DMS153 treated with DMSO at 0.1 percent for 48 hours (cell line): ENCODE data around the gene STX8.

Experiments
- DNase-seq: peaks from one replicate; lab custom pipeline; 2025; ENCODE audit not compliant: unreplicated experiment; lab: John Stamatoyannopoulos, UW

Gene STX8

GRCh38 chr17:9446528-9446927 is 129.1 kb downstream of the STX8 start:
- DNase-seq, result no peak

GRCh38 chr17:9445424-9445823 is 130.2 kb downstream of the STX8 start:
- no peak for DNase-seq

- no peak for DNase-seq
Measured at GRCh38 chr17:9444687-9445086, 130.9 kb downstream of the STX8 start.

DNA sequence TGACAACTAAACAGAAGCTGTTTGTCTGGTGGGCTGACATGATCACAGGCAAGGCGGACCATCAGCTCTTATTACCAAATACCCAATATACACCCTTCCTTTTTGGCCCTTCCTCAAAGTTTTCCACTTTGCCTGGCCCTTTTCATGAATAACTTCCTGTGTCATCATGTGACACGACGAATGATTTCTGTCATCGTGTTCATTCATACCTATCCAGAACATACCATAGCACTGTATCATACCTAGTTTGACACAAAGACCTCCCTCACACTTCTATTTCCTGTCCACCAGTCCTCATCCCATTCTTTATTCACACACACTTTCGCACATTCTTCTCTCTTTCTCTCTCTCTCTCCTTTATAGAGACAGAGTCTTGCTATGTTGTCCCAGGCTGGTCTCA is 131.8 kb downstream of the STX8 start:
- no peak for DNase-seq

GRCh38 chr17:9439851-9440250 is 135.8 kb downstream of the STX8 start:
- no peak for DNase-seq

DNA sequence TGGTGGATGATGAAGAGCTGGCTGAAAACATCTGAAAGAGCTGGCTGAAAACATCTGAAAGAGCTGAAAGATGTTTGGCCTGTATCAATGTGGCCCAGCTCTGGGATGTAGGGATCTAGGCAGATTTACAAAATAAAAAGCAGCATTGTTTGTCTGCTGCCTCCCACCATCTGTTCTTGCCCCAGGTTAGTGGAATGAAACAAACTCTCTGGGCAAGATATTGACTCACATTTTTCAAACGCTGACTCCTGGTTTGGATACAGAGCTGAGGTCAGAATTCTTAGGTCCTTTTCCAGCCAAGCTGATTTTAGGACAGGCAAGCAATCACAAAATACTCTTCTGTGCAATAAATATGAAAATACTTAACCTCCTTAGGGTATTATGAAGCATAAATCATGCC is 139.0 kb downstream of the STX8 start:
- no peak for DNase-seq

- DNase-seq, result no peak
Measured at GRCh38 chr17:9435165-9435564, 140.5 kb downstream of the STX8 start.

DNA sequence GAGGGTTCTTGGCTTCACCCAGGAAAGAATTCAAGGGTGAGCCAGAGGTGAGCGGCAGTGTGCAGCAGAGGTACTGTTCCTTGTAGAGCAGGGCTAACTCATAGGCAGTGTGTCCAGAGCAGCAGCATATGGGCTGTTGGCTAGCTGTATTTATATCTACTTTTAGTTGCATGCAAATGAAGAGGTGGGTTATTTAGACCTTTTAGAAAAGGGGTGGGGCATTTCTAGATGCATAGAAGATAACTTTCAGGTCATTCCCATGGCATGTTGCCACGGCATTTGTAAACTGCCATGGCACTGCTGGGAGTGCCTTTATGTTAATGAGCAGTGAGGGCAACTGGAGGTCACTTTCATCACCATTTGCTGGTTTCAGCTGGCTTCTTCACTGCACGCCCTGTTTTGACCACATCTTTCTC is 141.0 kb downstream of the STX8 start:
- DNase-seq, result no peak

GRCh38 chr17:9432934-9433421 is 142.6 kb downstream of the STX8 start:
- no peak for DNase-seq

- DNase-seq, result no peak
Measured at GRCh38 chr17:9432134-9432885, 143.3 kb downstream of the STX8 start.

DNA sequence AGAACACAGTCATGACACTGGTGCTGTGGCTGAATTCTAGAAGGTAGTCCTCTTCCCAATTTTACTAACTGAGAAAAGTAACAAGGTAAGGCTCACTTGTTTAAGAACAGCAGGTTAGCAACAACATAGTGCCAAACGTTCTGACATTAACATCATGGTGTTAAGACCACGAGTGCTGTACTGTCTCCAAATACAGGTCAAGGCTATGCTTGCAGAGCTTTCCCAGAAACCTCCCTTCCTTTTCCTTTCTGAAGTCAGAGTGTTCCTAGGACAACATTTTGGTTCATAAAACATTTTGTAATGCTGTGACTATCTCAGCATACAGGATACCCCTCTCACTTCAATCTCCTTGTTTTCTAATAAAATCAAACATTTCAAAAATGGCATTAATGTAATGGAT is 144.0 kb downstream of the STX8 start:
- DNase-seq, result no peak

- no peak for DNase-seq
Measured at GRCh38 chr17:9427465-9428315, 147.9 kb downstream of the STX8 start.

DNA sequence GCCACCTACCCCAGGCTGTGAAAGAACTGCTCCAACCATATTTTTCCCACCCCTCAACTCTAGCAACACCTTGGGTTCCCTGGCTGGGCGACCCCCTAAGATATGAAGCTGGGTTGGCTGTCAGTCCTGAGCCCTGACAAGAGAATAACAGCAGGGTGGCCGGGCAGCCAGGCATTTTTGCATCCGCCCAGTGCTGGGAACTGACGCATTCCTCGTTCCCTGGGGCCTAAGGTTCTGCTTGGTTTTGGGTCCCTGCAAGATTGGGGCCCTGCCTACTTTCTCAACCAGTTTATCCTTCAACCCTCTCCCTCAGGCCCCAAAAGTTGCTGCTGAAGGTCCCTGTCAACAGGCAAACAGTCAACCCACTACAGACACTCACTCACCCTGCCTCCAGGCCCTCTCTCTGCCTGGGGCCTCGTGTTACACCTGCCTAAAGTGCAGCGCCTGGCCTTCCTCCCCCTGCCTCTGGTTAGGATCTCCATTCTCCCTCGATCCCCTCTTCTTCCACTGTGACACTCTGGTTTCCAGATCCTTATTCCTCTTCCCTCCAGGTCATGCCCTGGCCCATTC is 151.5 kb downstream of the STX8 start:
- DNase-seq, result no peak

GRCh38 chr17:9421525-9421924 is 154.1 kb downstream of the STX8 start:
- DNase-seq, result no peak

- DNase-seq, result no peak
Measured at GRCh38 chr17:9419932-9420453, 155.6 kb downstream of the STX8 start.

- DNase-seq, result no peak
Measured at GRCh38 chr17:9414471-9414870, 161.1 kb downstream of the STX8 start.

GRCh38 chr17:9410737-9411136 is 164.9 kb downstream of the STX8 start:
- DNase-seq, result no peak

DNA sequence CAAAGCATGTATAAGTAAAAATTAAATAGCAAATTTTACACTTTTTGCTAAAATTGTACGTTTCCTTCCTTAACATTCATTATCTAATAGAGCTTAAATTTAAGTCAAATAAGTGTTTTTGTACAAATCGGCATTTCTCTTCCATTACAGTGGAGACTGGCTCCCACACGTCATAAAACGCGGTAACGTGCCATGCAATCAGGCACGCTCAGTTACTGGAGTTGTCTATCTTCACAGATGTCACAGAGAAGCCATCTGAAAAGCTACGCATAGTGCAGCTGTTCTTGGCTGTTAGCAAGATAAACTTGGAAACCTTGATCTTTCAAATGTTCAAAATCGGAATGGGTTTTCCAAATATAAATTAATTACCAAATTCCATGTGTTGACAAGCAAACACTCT is 165.3 kb downstream of the STX8 start:
- no peak for DNase-seq

DNA sequence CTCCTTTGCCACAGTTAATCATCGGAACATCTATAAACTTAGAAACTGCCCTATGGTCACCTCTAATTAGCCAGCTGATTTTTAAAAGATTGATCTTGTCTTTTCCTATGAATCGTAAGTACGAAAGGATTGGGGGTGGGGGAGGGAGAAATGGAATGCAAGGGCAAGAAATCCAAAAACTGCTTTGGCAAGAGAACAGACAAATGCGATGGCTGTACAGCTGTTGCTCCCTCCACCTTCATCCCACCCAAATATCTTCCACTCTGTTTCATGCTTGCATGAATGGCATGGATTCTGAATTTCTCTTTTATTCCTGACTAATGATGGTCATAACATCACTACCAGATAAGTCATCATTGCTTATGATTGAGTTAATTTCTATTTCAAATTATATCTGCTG is 165.7 kb downstream of the STX8 start:
- no peak for DNase-seq

GRCh38 chr17:9408868-9409829 is 166.5 kb downstream of the STX8 start:
- no peak for DNase-seq
